ENCODE measurements around the gene BCKDHA.
A peak's percentile ranks its signal among the peaks of the same experiment; 100 is the strongest.
"Not testable (repeated sequence)": the region's sequence is repeated elsewhere in the genome, so short reads cannot be mapped to it uniquely, and the experiment has no call there.

BCKDHA gene

GRCh38 chr19:41372501-41372900 is 25.1 kb upstream of the BCKDHA start:
- Histone ChIP-seq H3K27me3 (replicated peaks) (no peaks in the 10 kb centered on the region), H3K27ac (no peak overlapping the region), H3K36me3 (replicated peaks) (no peaks in the 10 kb centered on the region), H3K4me3 (ENCODE audit: low read depth, low read length) (no peak overlapping the region)
- TF ChIP-seq, protein P1, sequence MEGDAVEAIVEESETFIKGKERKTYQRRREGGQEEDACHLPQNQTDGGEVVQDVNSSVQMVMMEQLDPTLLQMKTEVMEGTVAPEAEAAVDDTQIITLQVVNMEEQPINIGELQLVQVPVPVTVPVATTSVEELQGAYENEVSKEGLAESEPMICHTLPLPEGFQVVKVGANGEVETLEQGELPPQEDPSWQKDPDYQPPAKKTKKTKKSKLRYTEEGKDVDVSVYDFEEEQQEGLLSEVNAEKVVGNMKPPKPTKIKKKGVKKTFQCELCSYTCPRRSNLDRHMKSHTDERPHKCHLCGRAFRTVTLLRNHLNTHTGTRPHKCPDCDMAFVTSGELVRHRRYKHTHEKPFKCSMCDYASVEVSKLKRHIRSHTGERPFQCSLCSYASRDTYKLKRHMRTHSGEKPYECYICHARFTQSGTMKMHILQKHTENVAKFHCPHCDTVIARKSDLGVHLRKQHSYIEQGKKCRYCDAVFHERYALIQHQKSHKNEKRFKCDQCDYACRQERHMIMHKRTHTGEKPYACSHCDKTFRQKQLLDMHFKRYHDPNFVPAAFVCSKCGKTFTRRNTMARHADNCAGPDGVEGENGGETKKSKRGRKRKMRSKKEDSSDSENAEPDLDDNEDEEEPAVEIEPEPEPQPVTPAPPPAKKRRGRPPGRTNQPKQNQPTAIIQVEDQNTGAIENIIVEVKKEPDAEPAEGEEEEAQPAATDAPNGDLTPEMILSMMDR (IDR thresholded peaks at IDR 0.05; ENCODE audit: low read depth, low read length, missing control alignments), result no peak
- in situ Hi-C loops (cut with HindIII; ENCODE audit: low pct_ligation_motif_present, low sequenced_read_pairs), result no loop called here
- no peak for DNase-seq

DNA sequence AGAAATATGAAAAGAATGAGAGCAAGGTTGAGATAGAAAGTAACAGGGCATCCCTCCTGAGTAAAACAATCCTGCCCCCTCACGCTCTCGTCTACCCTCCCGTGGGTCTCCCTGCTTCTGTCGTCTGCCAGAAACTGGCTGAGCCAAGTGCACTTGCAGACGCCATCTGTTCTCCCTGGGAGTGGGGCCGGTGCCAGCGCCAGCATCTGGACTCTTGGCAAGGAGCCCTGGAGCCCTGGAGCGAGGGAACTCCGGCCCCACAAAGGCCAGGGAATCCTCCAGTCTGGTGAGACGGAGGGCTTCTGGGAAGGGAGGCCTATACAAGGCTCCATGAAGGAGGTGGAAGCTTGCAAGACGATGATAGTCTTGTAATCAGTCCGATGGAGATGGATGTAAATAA is 23.6 kb upstream of the BCKDHA start:
- Histone ChIP-seq H3K27me3 (replicated peaks) (no peaks in the 10 kb centered on the region), H3K36me3 (replicated peaks) (no peaks in the 10 kb centered on the region), H3K27ac (no peak overlapping the region), H3K4me3 (ENCODE audit: low read depth, low read length) (no peak overlapping the region)
- peak; percentile 68 for DNase-seq
- in situ Hi-C loops (cut with HindIII; ENCODE audit: low pct_ligation_motif_present, low sequenced_read_pairs), result no loop called here
- TF ChIP-seq, protein P1 (IDR thresholded peaks at IDR 0.05; ENCODE audit: low read depth, low read length, missing control alignments), result no peak

DNA sequence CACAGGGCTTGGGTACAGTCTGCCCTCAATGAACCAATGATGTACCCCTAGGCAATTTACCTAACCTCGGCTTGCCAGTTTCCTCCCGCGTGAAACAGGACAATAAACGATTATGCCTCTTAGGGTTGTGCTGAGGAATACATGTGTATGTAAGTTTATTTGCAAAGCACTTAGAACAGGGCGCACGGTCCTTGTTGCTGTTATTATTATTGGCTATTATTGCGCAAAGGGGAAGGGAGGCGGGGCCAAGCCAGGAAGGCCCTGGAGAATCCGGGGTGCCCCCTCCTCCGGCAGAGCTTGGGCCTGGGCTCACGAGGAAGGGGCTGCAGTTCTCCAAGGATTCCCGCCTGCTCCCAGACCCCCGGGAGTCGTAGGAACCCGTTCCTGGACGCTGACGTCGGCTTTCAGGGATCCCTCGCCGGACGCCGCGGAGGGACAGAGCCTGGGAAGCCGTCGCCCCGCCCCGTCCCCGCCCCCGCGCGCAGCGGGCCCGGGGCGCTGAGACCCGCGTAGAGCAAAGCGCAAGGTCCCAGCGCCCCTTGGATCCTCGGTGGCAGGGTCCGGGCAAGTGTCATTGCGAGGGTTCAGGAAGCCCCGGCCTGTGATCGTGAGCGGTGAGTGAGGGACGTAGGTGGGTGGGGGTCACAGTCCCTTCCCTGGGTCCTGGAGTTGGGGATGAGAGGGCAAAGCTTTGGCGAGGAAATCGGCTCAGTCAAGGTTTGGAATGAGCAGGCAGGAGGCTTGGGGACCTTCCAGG is 21.2 kb upstream of the BCKDHA start, which contains the start of gene TMEM91:
Gene TMEM91, plus strand, starts transcription at position 293 of the 757 bp plus-strand sequence. CDS start 1,777 bp downstream, outside the sequence.
- TF ChIP-seq, protein P1 (IDR thresholded peaks at IDR 0.05; ENCODE audit: low read depth, low read length, missing control alignments), result no peak
- Histone ChIP-seq H3K27ac (no peak within 1 kb of the TSS), H3K4me3 (ENCODE audit: low read depth, low read length) (peak within 1 kb of the TSS; percentile 65), H3K27me3 (replicated peaks) (no peaks in the 10 kb centered on the region), H3K36me3 (replicated peaks) (no peaks in the 10 kb centered on the region)
- DNase-seq, result peak; percentile 25
- in situ Hi-C loops (cut with HindIII; ENCODE audit: low pct_ligation_motif_present, low sequenced_read_pairs), result no loop called here

GRCh38 chr19:41376998-41377365 is 20.6 kb upstream of the BCKDHA start:
- Histone ChIP-seq H3K27me3 (replicated peaks) (no peaks in the 10 kb centered on the region), H3K36me3 (replicated peaks) (no peaks in the 10 kb centered on the region), H3K4me3 (ENCODE audit: low read depth, low read length) (peak overlapping the region; percentile 65), H3K27ac (no peak overlapping the region)
- DNase-seq, result no peak
- in situ Hi-C loops (cut with HindIII; ENCODE audit: low pct_ligation_motif_present, low sequenced_read_pairs), result no loop called here
- TF ChIP-seq, protein P1 (IDR thresholded peaks at IDR 0.05; ENCODE audit: low read depth, low read length, missing control alignments), result no peak

DNA sequence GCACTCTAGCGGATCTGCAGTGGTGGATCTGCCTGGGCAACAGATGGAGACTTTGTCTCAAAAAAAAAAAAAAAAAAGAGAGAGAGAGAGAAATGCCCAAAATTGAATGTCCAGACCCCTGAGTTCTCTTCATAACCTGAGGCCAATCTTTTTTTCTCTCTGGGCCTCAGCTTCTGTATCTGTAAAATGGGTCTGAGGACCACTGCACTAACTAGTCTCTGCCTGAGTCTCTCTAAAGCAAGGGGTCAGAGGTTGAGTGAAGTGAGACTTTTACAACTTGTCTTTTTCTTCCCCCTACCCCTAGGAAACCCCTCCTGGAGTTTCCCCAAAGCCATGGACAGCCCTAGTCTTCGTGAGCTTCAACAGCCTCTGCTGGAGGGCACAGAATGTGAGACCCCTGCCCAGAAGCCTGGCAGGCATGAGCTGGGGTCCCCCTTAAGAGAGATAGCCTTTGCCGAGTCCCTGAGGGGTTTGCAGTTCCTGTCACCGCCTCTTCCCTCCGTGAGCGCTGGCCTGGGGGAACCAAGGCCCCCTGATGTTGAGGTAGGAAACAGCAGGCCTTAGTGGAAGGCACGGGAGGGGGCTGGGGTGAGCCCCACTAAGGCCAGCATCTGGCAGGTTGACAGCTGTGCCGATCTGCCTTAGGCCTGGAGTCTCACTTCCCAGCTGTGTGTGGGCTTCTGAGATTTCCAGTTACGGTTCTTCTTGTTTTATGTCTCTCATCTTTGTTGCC is 19.5 kb upstream of the BCKDHA start:
- in situ Hi-C loops (cut with HindIII; ENCODE audit: low pct_ligation_motif_present, low sequenced_read_pairs), result no loop called here
- Histone ChIP-seq H3K4me3 (ENCODE audit: low read depth, low read length) (no peak overlapping the region), H3K27me3 (replicated peaks) (no peaks in the 10 kb centered on the region), H3K27ac (no peak overlapping the region), H3K36me3 (replicated peaks) (no peaks in the 10 kb centered on the region)
- TF ChIP-seq, protein P1 (IDR thresholded peaks at IDR 0.05; ENCODE audit: low read depth, low read length, missing control alignments), result peak; percentile 54
- no peak for DNase-seq

DNA sequence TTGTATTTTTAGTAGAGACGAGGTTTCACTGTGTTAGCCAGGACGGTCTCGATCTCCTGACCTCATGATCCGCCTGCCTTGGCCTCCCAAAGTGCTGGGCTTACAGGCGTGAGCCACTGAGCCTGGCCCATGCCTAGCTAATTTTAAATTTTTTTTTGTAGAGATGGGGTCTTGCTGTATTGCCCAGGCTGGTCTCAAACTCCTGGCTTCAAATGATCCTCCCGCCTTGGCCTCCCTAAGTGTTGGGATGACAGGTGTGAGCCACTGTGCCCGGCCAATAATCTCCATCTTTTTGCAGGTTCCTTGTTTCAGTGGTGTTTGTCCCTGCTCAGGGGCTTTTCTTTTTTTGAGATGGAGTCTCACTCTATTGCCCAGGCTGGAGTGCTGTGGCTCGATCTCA is 16.1 kb upstream of the BCKDHA start:
- H3K27ac ChIP-seq; H3K27me3 ChIP-seq (replicated peaks); H3K36me3 ChIP-seq (replicated peaks); DNase-seq; H3K4me3 ChIP-seq (ENCODE audit: low read depth, low read length); in situ Hi-C loops (cut with HindIII; ENCODE audit: low pct_ligation_motif_present, low sequenced_read_pairs): not testable (repeated sequence)

Data from brain microvascular endothelial cell (primary cell).